HCT116 (cell line): ENCODE data around the gene PSD.

Experiments
- ATF3 ChIP-seq: IDR thresholded peaks from 2 replicates; pipeline ENCODE4 v1.6.1; 2012
- CBX3 ChIP-seq: IDR thresholded peaks from 2 replicates; pipeline ENCODE4 v1.6.1; 2012; ENCODE audit warnings: low read depth
- CEBPB ChIP-seq: IDR thresholded peaks from 2 replicates; pipeline ENCODE4 v1.6.1; 2012; ENCODE audit warnings: low read depth
- CTCF ChIP-seq, 3 experiments: fragments of 200-600 bp in 1 of 3; sonication (generic) in 1 of 3; IDR thresholded peaks in 2 of 3; conservative IDR thresholded peaks in 1 of 3; 2 replicates each; pipeline ENCODE4 v1.5.1; 2012 to 2017; ENCODE audit warnings: low read depth in 2 of 3, low read length in 2 of 3, antibody characterized with exemption in 1 of 3, borderline replicate concordance in 1 of 3, control low read depth in 1 of 3, mild to moderate bottlenecking in 1 of 3, mixed read lengths in 1 of 3, mixed run types in 1 of 3, moderate library complexity in 1 of 3; ENCODE audit not compliant: insufficient read depth in 1 of 3
- EGR1 ChIP-seq: IDR thresholded peaks from 2 replicates; pipeline ENCODE4 v1.6.1; 2012; ENCODE audit warnings: low read depth
- JUND ChIP-seq: IDR thresholded peaks from 2 replicates; pipeline ENCODE4 v1.6.1; 2012
- POLR2A ChIP-seq: IDR thresholded peaks from 2 replicates; pipeline ENCODE4 v1.7.0; 2011; ENCODE audit warnings: borderline replicate concordance; ENCODE audit not compliant: insufficient read depth, insufficient read length; ENCODE audit errors: extremely low read depth
- POLR2AphosphoS5 ChIP-seq: IDR thresholded peaks from 2 replicates; pipeline ENCODE4 v1.6.1; 2011; ENCODE audit warnings: mild to moderate bottlenecking, low read depth, low read length, moderate library complexity
- RAD21 ChIP-seq: IDR thresholded peaks from 2 replicates; pipeline ENCODE4 v1.6.1; 2012; ENCODE audit warnings: low read depth, mild to moderate bottlenecking
- REST ChIP-seq: IDR thresholded peaks from 2 replicates; pipeline ENCODE4 v1.6.1; 2012; ENCODE audit warnings: low read depth
- YY1 ChIP-seq: IDR thresholded peaks from 2 replicates; pipeline ENCODE4 v1.6.1; 2011; ENCODE audit warnings: low read length, low read depth, moderate library complexity, mild to moderate bottlenecking; ENCODE audit not compliant: insufficient replicate concordance; ENCODE audit errors: extremely low read depth
- ZFX ChIP-seq: fragments of 450-650 bp; IDR thresholded peaks from 2 replicates; pipeline ENCODE4 v1.6.1; 2017

GRCh38 chr10:102393411-102394078 is 25.0 kb downstream of the PSD start:
- no peak for TF ChIP-seq CEBPB
- TF ChIP-seq CTCF (IDR thresholded peaks at IDR 0.05 in 2 of 3, conservative IDR thresholded peaks at IDR 0.05 in 1 of 3; ENCODE audit: borderline replicate concordance in 1 of 3, insufficient read depth in 1 of 3, low read depth in 2 of 3, low read length in 2 of 3): peak in 2 of 3 experiments; percentile 98; a peak in 4 of 6 replicates
- peak; percentile 6 for TF ChIP-seq POLR2A
- no peak for TF ChIP-seq JUND
- no peak for TF ChIP-seq CBX3
- no peak for TF ChIP-seq REST
- TF ChIP-seq POLR2AphosphoS5: no peak
- TF ChIP-seq RAD21: no peak
- TF ChIP-seq EGR1: no peak
- no peak for TF ChIP-seq ATF3
- TF ChIP-seq ZFX: no peak
- TF ChIP-seq YY1: peak; percentile 82
